OCI-LY7 (cell line): ENCODE results near the gene CFB.

ENCODE experiments used
- CTCF ChIP-seq: fragments of 200-600 bp; sonication (generic); conservative IDR thresholded peaks from 2 replicates; pipeline ENCODE4 v1.5.1; 2014; ENCODE audit warnings: mild to moderate bottlenecking, antibody characterized with exemption, low read length, moderate library complexity, mixed read lengths
- EZH2phosphoT487 ChIP-seq: fragments of 200-600 bp; sonication (generic); IDR thresholded peaks from 2 replicates; pipeline ENCODE4 v1.6.1; 2018; ENCODE audit warnings: low read depth, borderline replicate concordance, mild to moderate bottlenecking, mixed run types, antibody characterized with exemption, low read length, moderate library complexity, mixed read lengths

- TF ChIP-seq CTCF = no peak
- TF ChIP-seq EZH2phosphoT487 = no peak
These were observed 40.9 kb upstream of the CFB start for GRCh38 chr6:31905041-31905440.
